ENCODE results near the gene USP36.

USP36 gene

GRCh38 chr17:78796517-78796900 is 44.1 kb downstream of the USP36 start:
- TF ChIP-seq CTCF (IDR thresholded peaks at IDR 0.05): no peak
- no peak overlapping the region for H3K27ac ChIP-seq

DNA sequence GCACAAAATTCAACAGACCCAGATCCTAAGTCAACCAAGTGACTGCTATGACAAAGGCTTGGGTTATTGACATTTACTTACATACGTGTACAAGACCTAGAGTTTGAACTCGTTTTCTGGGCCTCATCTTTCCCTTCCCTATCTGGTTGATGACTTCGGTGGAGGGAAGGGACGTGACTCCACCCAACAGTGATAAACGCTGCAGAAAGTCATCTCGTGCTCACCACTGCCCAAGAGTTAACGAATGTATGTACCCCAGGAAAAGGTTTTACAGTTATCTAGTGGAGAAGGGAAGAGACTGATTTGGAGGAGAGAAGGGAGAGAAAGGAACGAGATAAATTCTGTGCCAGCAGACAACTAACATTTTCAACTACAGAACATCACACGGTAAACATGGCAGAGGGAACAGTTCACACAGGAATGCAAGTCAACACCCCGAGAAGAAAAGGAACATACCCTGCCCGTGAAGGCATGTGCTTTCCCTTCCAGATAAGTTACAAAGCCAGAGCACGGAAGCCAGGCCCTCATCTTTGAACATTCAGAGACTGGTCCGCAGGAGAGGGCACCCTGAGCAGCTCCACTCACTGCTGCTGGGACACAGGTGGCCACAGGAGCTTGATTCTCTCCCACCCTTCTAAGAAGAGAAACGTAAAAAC is 44.6 kb downstream of the USP36 start:
- no peak for TF ChIP-seq CTCF (IDR thresholded peaks at IDR 0.05)

More at GRCh38 chr17:78796517-78796900, 44.1 kb downstream of the USP36 start:
- no peak for DNase-seq (ENCODE audit: low spot score)
- H3K4me3 ChIP-seq: no peak overlapping the region

GRCh38 chr17:78794864-78795640 is 45.6 kb downstream of the USP36 start:
- H3K27ac ChIP-seq: no peak overlapping the region
- no peak for TF ChIP-seq CTCF (IDR thresholded peaks at IDR 0.05)
- DNase-seq (ENCODE audit: low spot score): no peak
- H3K4me3 ChIP-seq: no peak overlapping the region

More for the DNA sequence above, 44.6 kb downstream of the USP36 start:
- Histone ChIP-seq H3K27ac (no peak overlapping the region), H3K4me3 (no peak overlapping the region)
- no peak for DNase-seq (ENCODE audit: low spot score)

GRCh38 chr17:78794399-78794798 is 46.2 kb downstream of the USP36 start:
- no peak for TF ChIP-seq CTCF (IDR thresholded peaks at IDR 0.05)
- Histone ChIP-seq H3K4me3 (no peak overlapping the region), H3K27ac (no peak overlapping the region)
- no peak for DNase-seq (ENCODE audit: low spot score)

GRCh38 chr17:78793968-78794367 is 46.6 kb downstream of the USP36 start:
- no peak for TF ChIP-seq CTCF (IDR thresholded peaks at IDR 0.05)
- no peak overlapping the region for H3K27ac ChIP-seq
- no peak overlapping the region for H3K4me3 ChIP-seq
- DNase-seq (ENCODE audit: low spot score): no peak

- Histone ChIP-seq H3K27ac (no peak overlapping the region), H3K4me3 (no peak overlapping the region)
- DNase-seq (ENCODE audit: low spot score): no peak
- no peak for TF ChIP-seq CTCF (IDR thresholded peaks at IDR 0.05)
These were observed 47.2 kb downstream of the USP36 start for GRCh38 chr17:78793415-78793814.

Data from coronary artery (tissue), 2 donors.